Measurements from ENCODE around the gene MFAP3L.

The MFAP3L gene

DNA sequence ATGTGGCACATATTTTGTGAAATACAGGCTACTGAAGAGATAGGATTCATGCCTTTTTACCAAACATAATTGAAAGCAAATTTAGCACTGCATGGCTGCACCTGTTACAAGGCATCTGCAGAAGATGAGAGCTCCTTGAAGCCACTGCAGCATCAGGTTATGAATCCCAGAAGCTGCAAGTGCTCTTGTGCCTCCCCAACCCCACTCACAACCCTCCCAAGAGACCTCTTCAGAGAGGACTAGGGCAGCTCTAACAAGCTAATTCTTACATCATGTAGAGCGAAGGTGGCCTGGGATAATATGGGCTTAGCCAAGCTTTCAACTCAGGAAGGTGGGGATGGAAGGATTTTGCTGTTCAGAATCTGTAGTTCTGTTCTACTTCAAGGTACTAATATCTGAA is 27.2 kb downstream of the MFAP3L start:
- DNase-seq (ENCODE audit: low spot score) = no peak
- in situ Hi-C loops (cut with MboI; ENCODE audit: low sequenced_read_pairs, unreplicated experiment) = no loop called here
- TF ChIP-seq, protein P1, sequence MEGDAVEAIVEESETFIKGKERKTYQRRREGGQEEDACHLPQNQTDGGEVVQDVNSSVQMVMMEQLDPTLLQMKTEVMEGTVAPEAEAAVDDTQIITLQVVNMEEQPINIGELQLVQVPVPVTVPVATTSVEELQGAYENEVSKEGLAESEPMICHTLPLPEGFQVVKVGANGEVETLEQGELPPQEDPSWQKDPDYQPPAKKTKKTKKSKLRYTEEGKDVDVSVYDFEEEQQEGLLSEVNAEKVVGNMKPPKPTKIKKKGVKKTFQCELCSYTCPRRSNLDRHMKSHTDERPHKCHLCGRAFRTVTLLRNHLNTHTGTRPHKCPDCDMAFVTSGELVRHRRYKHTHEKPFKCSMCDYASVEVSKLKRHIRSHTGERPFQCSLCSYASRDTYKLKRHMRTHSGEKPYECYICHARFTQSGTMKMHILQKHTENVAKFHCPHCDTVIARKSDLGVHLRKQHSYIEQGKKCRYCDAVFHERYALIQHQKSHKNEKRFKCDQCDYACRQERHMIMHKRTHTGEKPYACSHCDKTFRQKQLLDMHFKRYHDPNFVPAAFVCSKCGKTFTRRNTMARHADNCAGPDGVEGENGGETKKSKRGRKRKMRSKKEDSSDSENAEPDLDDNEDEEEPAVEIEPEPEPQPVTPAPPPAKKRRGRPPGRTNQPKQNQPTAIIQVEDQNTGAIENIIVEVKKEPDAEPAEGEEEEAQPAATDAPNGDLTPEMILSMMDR (IDR thresholded peaks at IDR 0.05; ENCODE audit: borderline replicate concordance, control extremely low read depth, extremely low read depth, insufficient read depth, missing control alignments) = no peak

DNA sequence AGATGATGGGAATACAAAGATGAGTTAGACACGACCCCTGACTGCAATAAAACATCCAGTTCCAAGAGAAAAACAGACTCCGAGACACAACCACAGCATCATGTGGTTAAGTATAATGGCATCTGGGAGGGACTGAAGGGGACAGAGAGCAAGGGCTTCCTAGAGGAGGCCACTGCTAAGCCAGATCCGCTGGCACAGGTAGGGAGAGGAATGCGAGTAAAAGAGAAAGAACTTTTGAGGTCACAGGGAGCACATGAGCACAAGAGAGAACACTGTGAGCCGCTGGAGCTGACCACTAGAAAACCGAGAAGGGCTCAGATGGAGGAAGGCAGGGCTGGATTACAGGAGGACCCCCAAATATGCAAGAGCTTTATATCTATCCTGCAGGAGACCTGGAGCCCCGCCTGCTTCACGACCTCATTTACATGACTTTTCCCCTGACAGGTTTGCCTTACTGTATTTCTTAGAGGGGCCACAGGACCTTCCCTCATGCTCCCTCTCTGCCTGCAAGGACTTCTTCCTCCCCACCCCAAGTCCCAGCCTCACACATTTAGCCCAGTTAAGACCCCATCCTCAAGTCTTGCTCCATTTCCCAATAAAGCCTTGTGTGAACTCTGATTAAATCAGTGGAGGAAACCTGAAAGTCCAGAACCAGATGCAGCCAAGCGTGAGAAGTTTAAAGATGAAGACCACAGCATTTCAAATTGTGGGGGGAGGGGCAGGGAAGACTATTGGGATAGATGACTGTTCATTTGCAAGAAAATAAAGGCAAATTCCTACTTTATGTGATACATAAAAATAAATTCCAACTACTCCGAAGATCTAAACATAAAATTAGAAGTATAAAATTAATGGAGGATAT is 29.6 kb downstream of the MFAP3L start:
- DNase-seq (ENCODE audit: low spot score) = no peak
- TF ChIP-seq, protein P1 (IDR thresholded peaks at IDR 0.05; ENCODE audit: borderline replicate concordance, control extremely low read depth, extremely low read depth, insufficient read depth, missing control alignments) = no peak
- in situ Hi-C loops (cut with MboI; ENCODE audit: low sequenced_read_pairs, unreplicated experiment) = no loop called here

DNA sequence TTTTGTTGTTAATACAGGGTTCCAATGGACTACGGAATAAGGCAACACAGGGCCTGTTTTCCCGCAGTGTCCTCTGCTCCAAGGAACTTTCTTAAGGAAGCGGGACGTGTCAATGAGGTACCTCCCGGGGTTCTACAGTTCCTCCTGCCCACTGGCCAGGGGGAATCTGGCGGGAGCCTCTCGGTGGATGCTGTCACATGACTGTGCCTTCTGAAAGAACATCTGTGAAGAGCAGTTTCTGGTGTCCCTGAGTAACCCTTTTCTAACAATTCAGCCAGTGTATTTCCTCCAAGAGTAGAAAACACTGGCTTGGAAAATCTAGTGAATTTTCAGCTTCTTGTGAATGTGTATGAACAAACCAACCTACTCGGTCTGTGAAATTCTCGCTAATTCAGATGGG is 32.7 kb downstream of the MFAP3L start:
- in situ Hi-C loops (cut with MboI; ENCODE audit: low sequenced_read_pairs, unreplicated experiment) = no loop called here
- TF ChIP-seq, protein P1 (IDR thresholded peaks at IDR 0.05; ENCODE audit: borderline replicate concordance, control extremely low read depth, extremely low read depth, insufficient read depth, missing control alignments) = no peak
- DNase-seq (ENCODE audit: low spot score) = no peak

DNA sequence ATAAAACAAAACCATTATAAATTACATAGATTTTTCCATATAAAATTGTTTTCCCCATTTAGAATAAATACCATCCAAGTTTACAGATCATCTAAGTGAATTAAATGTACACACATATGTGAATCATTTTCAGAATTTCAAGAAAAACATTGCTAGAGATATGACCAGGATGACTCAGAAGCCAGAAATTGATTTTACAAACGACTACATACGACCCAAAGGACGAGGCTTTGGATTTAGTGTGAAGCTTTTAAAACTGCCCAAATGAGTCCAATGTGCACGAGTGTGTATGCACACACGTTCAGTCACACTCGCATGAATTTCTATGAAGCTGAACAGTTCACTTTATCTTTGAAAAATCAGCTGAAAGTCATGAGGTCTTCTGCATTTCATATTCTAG is 37.9 kb downstream of the MFAP3L start:
- in situ Hi-C loops (cut with MboI; ENCODE audit: low sequenced_read_pairs, unreplicated experiment) = no loop called here
- DNase-seq (ENCODE audit: low spot score) = no peak
- TF ChIP-seq, protein P1 (IDR thresholded peaks at IDR 0.05; ENCODE audit: borderline replicate concordance, control extremely low read depth, extremely low read depth, insufficient read depth, missing control alignments) = no peak

DNA sequence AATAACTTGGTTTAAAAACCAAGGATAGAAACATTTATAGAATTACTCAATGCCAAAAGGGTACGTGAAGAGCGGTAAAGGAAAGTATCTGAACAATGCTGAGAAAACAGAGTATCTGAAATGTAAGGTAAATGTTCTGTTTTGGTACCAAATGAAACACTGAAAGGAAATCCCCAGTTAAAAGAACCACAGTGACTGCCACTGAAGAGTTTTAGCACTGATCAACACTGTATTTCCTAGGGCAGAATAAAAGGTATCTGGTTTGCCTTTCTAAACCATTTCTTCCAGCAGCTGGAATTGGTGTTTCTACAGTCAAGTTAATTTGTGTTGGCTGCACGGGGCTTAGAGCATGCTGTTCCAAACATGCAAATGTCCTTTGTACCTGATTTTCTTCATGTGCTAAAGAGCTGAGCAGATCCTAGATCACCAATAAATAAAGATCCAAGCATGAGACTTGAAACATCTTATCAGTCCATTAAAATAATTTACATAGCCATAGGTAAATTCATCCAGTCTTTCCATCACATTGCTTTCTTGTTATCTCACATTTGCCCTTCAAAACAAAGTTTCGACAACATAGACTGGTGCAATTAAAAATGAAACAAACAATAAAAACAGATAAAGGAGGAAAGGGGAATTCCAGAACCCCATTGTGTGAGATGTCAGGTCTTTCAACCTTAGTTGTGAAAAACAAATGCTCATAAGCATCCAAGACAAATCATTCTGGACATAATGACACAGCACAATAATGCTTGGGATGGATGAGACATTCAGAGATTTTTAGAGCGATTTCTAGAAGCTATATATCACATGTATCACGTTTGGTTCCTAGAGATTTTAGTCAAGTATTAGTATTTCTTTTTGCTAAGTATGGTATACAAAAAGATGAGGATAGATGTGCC is 38.6 kb downstream of the MFAP3L start:
- DNase-seq (ENCODE audit: low spot score) = no peak
- TF ChIP-seq, protein P1 (IDR thresholded peaks at IDR 0.05; ENCODE audit: borderline replicate concordance, control extremely low read depth, extremely low read depth, insufficient read depth, missing control alignments) = no peak
- in situ Hi-C loops (cut with MboI; ENCODE audit: low sequenced_read_pairs, unreplicated experiment) = no loop called here

DNA sequence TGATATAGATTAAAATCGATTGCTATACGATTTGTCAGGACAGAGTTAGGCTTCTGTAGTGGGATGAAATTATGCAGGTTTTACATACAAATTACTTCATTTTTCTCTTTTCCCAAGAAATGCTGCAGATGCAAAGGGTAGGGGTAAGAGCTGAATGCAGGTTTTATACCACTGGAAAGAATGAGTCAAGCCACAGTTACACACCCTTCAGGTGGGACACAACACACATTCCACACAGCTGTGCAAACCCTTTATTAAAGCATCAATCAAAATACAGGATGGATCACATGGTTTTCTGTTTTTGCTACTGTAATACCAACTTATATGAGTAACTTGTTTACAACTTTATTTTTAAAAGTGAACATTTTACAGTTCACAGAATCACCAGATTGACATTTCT is 39.8 kb downstream of the MFAP3L start:
- DNase-seq (ENCODE audit: low spot score) = no peak
- TF ChIP-seq, protein P1 (IDR thresholded peaks at IDR 0.05; ENCODE audit: borderline replicate concordance, control extremely low read depth, extremely low read depth, insufficient read depth, missing control alignments) = no peak
- in situ Hi-C loops (cut with MboI; ENCODE audit: low sequenced_read_pairs, unreplicated experiment) = no loop called here

Measured in GM13976 (cell line).